NCI-H1105 (cell line): ENCODE data around the gene C4orf50.

ENCODE experiments used
- DNase-seq: peaks from one replicate; lab custom pipeline; 2025; lab: John Stamatoyannopoulos, UW

Gene C4orf50

DNA sequence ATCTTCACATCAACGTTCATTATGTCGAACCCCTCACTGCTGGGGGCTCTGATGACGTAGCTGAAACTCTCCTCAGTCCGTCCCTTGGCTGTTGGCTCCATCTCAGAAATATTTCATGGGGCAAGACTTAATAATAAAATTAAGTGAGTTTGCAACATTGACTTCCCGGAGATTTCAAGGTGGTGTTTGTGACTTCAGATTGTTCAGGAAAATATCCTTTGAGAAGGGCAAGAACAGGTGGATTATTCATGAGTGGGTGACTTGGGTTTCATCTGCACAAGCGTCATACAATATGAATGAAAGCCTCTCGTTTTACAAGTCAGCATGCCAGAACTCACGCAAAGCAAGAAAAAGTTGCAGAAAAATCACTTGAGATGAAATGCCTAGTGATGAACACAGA lies at the start of gene C4orf50:
Gene C4orf50, minus strand, starts transcription at position 101 of the 400 bp plus-strand sequence.
- DNase-seq = no peak

DNA sequence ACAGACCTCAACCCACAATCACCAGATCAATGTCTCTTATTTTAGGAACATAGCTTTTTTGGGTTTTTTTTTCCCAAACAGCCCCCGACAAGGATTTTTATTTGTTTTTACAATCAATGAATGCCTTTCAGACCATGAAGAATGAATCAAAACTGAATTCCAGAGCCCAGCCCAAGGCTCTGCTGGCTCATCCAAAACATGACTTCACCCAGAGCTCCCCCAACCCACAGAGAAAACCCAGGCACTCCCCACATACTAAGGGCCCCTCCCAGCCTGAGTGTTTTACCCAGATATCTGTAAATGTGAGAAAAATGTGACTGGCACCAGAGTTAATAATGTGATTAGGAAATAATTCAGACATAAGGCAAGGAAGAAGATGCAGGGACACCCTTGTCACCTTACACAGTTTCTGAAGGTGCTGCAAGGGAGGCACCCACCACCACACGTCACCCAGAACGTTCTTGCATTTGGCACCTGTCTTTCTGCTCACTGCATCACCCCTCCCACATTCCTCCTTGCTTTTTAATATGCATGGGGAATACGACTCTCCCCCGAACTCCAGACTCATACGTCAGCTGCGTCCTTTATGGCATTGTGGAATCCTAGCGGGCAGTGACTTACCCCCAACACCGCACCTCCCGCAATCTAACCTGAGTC lies 47.8 kb upstream of the C4orf50 start:
- no peak for DNase-seq

DNA sequence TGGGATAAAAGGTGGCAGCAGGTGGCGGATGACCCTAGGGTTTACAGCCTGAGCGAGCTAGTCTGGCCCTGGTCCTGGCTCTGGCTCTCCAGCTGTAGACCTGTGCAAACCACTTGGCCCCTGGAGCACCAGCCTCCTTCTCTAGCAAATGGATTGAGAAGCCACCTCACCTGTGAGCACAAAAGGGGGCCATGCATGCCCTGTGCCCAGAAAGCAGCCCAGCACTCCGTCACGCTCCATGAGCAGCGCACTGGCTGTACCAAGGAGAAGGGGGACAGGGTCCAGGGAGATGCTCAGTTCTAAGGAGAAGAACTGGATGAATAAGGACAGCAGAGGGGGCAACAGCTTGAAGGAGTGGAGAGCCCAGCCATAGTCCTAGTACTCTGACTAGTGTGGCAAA lies 46.9 kb upstream of the C4orf50 start:
- DNase-seq = no peak

DNA sequence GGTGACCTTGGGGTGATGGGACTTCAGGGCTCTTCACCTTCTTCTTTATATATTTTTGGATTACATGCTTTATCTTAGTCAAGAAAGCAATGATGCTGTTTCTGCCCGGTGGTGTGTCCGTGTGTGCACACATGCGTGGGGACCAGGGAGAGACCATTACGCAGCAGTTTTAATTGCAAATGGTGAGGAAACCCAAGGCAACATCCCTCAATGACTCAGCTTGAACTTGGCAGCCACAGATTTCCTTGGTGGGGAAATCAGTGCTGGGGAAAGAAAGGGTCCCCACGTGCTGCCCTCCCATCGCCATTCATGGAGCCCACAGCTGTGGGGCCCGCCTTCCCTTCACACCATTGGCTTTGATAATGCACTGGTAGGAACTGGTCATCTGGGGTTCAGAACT lies 46.2 kb upstream of the C4orf50 start:
- DNase-seq = no peak

DNA sequence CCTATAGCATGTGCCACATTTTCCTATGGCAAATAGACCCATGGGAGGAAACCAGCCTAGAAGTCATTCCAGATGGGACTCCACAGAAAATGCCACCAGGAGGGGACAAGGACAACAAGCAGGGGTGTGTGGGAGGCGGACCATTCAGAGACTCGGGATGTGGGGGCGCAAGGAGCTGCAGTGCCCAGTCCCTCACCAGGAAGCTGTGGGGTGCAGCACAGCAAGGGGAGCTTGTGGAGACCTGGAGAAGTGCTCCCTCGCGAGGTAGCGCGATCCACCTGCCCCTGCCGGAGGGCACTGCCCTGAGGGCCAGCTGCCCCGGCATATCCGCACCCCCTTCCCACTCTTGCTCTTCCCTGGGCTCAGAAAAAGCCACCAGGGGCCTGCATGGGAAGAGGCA lies 45.5 kb upstream of the C4orf50 start:
- DNase-seq = no peak

DNA sequence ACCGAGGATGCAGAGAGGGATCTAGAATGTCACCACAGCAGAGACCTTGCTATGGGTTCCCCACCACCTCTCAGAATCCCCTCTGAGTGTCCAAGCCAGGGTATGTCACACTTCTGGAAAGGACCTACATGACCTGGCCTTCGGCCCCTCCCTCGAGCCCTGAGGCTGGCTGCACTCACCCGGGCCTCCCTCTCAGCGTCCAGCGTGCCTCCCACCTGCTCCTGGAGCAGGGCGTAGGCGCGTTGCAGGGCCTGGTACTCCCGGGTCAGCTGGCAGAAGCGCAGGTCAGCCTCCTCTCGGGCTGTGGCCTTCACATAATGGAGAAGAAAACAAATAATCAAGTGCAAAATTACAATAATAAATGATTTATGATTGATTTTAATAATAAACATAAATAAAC lies 43.9 kb upstream of the C4orf50 start:
- DNase-seq = no peak

DNA sequence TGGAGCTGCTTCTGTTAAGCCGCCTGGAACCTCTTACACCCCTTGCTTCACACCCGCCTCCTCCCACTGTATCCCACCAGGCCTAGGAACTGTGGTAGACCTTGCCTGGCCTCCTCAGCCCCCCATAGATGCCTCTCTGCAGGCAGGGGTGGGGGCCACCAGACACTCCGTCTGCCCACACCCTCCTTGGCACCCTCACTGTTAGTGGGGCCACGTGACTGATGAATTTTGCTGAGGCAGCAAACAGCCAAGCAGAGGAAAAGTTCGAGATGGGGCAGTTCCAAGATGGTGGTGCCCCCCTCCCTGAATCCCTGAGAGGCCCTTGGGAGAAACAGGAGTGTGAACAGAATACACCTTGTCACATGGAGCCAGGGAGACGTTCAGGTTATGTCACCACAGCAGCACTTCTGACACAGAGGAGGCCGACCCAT lies 41.2 kb upstream of the C4orf50 start:
- no peak for DNase-seq

DNA sequence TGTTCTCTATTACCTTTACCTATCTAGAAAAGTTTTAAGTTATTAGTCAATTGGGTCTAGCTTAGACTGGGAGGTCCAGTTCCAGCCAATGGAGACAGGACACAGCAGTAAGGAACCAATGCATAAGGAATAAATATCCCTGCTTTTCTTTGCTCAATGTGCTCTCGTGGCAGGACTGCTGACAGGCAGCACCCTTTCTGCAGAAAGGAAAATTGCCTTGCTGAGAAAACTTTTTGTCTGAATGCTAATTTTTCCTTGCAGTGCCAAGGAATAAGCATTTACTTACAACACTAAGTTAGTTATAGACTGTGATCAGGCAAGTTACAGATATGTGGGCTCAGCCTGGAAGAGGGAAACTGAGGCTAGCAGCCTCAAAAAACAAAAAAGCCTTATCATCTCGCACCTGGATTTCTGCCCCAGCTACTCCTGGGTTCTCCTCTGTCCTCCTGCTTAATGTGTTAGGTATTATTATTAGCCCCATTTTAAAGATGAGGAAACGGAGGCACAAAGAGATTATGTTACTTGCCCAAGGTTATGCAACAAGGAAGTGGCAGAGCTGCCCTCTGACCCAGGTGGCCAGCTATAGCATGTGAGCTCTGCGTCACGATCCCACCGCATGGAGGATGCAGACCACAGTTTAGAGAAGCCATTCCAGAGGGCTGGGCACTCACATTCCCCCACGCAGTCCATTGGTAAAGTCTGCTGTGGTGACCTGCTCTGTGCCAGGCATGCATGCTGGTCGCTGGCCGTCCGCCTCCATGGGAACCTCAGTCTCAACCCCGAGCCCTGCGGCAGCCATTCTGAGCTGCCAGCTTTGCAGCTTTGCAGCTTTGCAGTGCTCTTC lies 40.5 kb upstream of the C4orf50 start:
- no peak for DNase-seq

DNA sequence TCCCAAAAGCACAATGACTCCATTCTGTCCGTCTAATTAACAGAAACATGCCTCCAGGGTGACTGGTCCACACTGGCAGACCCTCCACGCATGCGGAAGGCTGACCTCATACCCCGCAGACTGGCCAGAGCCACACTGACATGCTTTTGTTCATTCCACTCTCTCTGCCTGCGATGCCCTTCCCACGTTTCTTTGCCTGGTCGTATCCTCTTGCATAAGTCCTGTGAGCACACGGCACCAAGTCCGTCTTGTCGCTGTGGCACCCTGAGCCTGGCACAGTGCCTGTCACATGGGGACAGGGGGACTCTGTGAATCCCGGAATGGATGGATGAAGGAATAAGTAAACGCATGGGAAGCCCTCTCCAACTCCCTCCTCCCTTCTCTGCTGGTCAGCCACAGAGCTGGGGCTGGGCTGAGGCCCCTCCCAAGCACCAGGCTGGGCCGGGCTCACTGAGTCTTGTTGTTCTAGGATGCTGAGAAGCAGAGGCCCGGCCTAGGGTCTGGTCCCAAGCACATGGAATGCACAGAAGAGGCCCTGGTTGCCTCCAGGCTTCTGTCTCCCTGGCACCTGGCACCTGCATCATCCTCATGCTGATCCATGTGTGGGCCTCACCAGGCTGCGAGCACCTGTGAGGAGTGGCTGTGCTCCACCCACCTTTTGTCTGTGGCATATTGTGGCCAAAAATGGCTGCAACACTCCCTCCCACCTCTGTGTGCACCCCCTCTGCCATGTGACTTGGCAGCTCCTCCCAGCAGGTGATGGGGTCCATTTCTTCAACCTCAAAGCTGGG lies 38.9 kb upstream of the C4orf50 start:
- no peak for DNase-seq

DNA sequence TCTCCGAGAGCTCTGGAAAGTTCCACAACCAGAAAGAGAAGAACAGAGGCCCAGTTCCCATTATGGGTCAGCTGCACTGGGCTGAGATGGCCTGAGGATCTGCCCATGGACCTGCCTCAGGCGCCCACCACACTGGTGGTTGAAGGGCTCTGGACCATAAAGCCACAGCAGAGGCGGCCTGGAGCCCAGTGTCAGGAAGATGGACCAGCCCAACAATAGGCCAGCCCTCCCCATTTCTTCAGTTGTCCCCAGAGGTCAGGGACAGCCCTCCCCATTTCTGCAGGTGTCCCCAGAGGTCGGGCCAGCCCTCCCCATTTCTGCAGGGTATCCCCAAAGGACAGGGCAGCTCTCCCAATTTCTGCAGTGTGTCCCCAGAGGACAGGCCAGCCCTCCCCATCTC lies 37.2 kb upstream of the C4orf50 start:
- no peak for DNase-seq

DNA sequence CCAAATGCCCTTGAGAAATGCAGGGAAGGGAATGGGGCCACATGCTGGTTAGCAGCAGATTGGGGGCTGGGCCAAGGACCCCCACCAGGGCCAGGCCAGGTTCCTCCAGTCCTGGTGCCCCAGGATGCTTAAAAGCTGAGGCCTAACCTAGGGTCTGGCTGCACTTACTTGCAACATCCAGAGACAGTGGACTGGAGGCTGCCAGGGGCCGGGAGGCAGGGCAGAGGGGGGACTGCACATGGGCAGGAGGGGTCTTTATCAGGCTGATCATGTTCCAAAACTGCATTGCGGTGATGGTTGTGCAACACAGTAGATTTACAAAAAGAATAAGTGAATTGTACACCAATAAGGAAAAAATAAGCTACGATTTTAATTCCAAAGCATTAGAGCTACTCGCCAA lies 36.8 kb upstream of the C4orf50 start:
- no peak for DNase-seq

DNA sequence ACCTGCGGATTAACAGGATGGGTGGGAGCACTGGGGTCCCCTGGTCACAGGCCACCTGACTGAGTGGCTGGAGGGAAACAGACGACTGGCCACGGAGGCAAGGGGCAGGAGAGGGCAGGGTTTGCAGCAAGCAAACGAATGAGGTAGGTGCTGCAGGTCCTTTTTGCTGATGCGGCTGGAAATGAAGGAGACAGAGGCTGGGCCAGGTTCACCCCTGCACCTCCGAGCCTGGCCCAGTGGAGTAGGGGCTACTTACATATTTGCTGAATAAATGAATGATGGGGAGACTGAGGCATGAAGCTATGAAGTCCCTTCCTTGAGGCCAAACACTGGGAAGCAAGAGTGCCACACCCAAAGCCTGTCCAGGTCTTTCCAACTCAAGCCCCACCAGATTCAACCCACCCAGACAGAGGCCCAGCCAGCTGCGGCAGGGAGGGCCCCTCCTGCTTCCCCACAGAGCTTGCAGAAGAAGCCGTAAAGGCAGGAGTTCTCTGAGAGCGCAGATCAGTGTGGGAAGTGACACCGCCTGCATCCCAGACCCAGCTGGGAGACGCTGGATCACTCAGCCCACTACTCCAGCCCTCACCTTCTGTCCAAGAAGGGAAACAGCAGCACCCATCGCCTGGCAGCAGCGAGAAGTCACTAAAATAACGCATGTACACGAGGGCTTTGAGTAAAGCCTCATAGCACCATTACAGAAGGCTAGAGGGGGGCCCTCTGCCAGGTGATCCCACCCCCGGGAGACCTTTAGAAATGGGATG lies 36.1 kb upstream of the C4orf50 start:
- no peak for DNase-seq

DNA sequence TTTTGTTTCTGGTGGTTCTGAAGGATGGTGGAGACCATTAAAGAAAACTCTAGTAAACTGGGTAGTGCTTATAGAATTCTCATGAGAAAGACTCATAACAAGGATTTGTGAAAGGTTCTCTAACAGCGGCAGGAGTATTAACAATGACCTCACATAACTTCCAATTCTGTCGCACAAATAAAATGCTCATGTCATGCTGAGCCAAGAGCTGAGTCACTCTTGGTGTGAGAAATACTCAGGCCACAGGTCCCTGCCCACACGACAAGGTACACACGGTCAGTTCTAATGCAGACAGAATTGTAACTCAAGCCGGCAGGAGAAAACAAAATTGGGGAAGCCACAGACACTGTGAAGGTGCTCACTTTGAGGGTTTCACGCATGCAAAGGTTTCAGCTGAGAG lies 34.4 kb upstream of the C4orf50 start:
- DNase-seq = no peak

DNA sequence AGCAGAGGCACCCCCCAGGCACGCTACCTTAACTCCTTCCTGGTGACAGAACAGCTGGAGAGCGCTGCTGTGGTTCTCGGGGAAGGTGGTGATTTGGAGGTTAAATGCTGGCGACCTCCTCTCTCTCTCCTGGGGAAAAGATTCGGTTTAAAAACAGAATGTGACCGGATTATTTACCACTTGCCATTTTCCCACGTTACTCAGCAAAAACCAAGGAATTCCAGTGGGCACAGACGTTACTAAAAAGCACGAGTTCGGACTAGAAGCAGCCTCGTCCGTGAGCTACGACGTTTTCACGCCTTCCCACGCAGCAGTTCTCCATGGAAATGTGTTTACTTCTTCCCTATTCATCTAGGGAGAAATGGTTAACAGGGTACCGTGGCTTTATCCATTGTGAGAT lies 32.3 kb upstream of the C4orf50 start:
- DNase-seq = no peak

DNA sequence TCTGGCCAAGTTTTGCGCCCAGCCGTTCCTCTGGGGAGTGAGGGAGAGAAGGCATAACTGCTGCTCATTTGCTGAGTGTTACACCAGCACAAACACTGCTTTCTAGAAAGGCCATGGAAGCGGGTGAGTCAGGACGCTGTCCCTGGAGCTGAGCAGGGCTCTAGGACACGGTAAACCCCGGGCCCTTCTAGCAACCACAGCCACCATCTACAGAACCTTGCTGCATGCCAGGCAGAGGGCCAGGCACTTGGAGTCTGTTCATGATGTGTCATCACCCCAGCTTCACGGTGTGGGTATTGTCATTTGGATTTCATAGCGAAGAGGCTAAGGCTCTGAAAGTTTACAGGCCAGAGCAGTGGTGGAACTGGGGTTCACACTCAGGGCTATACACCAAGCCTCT lies 31.8 kb upstream of the C4orf50 start:
- no peak for DNase-seq

DNA sequence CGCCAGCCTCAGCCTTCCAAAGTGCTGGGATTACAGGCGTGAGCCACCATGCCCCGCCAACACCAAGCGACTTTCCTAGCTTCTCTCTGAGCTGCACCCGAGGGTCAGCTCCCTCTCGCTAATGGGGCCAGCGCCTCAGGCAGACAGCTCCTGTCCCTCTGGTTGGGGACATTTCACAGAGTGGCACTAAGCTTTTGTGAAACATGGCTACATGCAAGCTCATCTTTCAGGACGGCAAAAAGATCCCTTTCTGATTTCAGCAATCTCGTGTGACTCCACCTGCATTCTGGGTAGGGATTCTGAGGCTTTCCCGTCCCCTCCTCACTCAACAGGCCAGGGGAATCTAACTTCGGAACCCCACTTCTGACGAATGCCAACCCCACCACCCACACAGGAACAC lies 31.0 kb upstream of the C4orf50 start:
- DNase-seq = no peak

DNA sequence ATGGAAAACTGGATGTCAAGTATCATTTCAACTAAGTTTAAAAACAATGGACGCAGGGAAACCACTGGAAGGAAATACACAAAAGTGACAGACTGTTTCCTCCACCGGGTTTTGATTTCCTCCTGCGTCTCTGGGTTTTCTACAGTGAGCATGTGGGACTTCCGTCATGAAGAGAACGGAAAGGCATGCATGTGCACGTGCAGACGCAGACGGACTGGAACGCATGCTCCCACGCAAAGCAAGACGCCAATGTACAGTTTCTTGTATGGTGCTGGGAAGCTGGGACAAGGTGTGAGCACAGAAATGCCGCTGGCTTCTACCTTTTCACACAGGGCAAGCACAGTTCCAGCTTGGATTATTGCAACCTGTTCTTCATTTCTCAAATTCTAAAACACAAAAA lies 30.3 kb upstream of the C4orf50 start:
- no peak for DNase-seq

DNA sequence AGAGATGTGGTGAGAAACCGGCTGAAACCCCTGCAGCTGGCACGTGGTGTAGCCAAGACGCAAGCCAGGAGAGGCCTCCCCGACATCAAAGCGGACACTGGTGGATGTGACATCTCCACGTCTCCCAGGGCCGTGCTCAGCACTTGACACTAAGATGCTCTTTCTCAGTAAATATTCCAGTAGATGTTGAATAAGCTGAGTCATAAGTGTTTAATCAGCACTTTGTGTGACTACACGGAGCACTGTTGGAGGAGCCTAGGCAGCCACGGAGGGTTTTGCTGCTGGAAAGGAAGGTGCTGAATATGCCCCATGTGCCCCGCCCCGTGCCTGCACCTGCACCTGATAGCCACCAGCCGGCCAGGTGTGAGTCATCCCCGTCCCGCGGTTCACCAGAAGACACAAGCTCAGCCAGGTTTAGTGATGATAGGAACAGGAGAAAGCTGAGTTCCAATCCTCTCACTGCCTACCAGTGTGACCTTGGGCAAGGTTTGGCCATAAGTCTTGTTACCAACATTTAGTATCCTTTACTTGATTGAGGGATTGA lies 29.0 kb upstream of the C4orf50 start:
- DNase-seq = no peak

DNA sequence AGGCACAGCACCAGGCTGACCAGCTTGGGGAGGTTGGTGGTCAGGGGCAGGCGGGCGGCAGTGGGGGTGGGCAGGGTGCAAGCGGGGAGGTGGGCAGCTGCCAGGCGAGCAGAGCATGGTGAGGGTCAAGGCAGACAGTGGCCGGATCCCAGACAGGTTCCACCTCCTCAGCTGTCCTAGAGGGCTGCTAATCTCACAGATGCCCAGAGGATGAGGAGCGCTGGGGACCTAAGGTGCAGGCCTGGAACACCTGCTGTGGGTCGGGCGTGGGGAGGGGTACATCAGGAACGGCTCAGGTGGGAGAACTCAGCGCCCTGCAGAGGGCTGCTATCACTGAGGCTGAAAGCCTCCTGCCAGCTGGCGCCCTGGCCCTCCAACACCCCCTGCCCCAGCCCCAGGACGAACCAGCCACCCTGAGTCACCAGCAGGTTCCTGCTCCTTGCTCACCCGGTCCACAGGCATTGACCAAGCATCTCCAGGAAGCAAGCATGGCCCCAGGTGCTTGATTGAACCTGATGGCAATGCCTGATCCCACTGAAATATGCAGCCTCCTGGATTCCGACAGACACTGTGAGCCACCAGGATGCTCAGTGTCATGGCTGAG lies 28.4 kb upstream of the C4orf50 start:
- no peak for DNase-seq

DNA sequence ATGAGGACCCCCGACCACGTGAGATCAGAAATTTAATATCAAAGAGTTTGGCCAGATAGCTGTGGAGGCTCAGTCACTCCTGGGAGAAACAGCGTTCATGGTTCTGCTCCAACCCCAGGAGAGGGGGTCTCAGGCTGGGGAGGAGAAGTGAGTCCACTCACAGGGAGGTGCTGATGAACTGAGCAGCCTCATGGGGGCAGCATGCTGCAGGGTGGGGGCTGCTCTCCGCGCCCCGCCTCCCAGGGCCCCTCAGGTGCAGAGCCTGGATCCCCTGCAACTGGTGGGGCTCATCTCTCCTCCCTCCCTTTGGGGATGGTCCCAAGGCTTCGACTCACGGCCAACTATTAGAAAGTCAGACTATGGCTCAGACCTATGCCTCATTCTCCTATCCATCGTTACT lies 26.6 kb upstream of the C4orf50 start:
- DNase-seq = no peak

DNA sequence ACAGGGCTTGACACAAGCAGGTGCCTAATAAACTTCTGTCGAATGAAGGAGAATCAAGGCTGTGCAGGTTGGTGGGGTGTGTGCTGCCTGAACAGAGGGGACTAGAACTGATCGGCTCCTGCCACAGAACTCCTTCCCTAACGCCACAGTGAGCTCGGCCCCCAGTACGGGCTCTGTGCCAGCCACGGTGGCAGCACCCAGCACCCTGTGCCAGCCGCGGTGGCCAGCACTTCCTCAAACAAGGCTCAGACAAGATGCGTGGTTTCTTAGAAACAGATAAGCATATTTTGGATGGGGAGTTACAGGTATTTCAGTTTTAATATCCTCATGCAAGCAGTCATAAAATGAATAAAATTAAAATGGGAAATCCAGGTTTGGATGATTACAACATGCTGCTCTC lies 26.0 kb upstream of the C4orf50 start:
- no peak for DNase-seq
